Measurements from ENCODE around the gene POLR2A. TPM values are rescaled to one million over a fixed set of nuclear protein-coding genes. Genes with fewer than 3 reads are reported as not detected.

The POLR2A gene
- total RNA-seq, 4 donors from 2014 or later = 41.0 to 55.3 (median 47.3) TPM

DNA sequence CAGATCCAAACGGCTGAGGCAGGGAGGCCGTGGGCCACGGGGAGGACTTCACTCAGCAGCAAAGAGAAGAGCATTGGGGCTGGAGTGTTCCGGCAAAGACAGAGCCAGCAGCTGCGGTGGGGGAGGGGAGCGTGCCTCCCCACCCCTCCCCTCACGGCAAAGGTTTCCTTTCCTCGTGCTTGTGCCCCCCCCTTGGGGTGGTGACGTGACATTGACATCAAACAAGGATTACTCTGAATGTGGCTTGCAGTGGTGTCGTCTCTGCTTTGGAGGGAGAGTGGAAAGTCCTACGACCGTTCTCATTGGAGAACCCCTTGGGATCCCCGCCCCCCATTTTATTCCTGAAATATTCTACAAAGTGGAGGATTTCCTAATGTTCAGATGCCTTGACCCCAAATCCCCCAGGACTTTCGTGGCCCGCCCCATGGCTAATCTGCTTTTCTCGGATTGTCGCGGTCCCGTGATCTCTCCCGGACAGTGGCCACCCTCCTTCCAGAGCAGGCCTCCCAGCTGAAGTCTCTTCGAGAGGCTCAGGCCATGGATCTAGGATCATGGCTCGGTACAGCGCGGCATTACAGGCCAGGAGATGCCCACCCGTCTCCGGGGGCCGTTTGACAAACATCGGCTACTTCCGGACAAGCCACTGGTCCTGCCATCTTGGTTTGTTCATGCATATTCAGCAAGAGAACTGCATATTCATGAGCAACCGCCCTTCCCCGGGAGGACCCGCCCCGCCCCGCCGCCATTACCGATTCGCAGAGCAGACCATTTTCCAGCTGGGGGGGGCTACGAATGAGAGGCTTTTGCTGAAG is 705 bp upstream of the POLR2A start:
- Histone ChIP-seq H3K4me3 (peak overlapping the region; percentile 50 to 74), H3K36me3 (no peaks in the 10 kb centered on the region), H3K27ac (peak overlapping the region; percentile 89 to 100 (median 98)), H3K4me1 (peaks cover 2 to 76% (median 31%) of the 10 kb centered on the region in 3 donors), H3K27me3 (no peaks in the 10 kb centered on the region), H3K9me3 (no peaks in the 10 kb centered on the region)
- peak; percentile 76 for ATAC-seq
- 0% methylated on average over 3 to 6 of the region's 38 CpGs for WGBS, 2 donors (ENCODE audit: low coverage in 1 of 2)
- TF ChIP-seq POLR2AphosphoS5 (IDR thresholded peaks at IDR 0.05) (peak; percentile 78), EP300 (IDR thresholded peaks at IDR 0.05) (no peak), POLR2A (IDR thresholded peaks at IDR 0.05) (peak; percentile 12 to 15), CTCF (IDR thresholded peaks at IDR 0.05) (no peak)

DNA sequence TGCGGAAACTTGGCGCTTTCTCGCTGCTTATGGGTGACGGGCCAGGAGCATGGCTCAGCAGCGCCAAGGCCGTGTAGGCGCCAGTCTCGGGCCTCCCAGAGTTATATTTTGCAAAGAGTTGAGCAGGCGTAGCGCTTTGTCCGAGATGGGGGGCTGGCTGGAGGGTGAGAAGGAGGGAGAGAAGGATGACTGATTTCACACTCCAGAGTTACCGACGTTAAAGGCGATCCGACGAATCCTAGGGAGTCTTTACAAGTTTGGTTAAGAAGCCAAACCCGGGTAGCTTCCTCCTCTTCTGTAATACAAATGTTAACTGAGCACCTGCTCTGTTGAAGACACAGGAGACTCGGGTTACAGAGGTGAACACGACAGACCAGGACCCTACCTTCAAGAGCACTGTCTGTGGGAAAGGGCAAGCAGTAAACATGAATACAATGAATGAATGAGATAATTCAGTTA is 782 bp downstream of the POLR2A start:
- 0% methylated on average over 4 to 9 of the region's 19 CpGs for WGBS, 2 donors (ENCODE audit: low coverage in 1 of 2)
- Histone ChIP-seq H3K9me3 (no peaks in the 10 kb centered on the region), H3K36me3 (no peaks in the 10 kb centered on the region), H3K27ac (peak overlapping the region; percentile 29 to 100 (median 98)), H3K27me3 (no peaks in the 10 kb centered on the region), H3K4me3 (peak overlapping the region; percentile 35 to 74), H3K4me1 (peaks cover 2 to 84% (median 28%) of the 10 kb centered on the region in 3 donors)
- no peak for ATAC-seq
- peak in 2 of 4 experiments; percentile 25 to 56 for TF ChIP-seq CTCF (IDR thresholded peaks at IDR 0.05)
- no peak for TF ChIP-seq POLR2AphosphoS5 (IDR thresholded peaks at IDR 0.05)
- TF ChIP-seq EP300 (IDR thresholded peaks at IDR 0.05) = no peak
- no peak for TF ChIP-seq POLR2A (IDR thresholded peaks at IDR 0.05)

DNA sequence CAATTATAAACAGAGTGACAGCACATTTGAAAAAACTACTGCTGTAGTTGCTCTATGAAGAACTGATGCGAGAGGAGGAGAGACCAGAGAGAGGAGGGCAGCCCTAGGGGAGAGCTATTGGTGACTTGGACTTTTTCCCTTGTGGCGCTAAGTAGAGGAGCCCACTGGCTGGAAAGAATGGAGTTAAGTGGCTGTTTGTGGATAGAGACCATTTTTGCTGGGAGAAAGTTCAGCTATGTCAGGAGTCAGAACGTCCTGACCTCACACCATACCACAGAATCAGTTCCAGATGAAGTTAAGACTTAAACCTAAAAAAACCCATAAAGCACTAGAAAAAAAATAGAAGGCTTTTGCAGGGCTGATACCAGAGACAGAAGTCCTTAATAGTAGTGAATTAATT is 2.0 kb downstream of the POLR2A start:
- 14 to 56% methylated on average over 2 to 3 of the region's 3 CpGs for WGBS, 2 donors (ENCODE audit: low coverage in 1 of 2)
- Histone ChIP-seq H3K27me3 (no peaks in the 10 kb centered on the region), H3K9me3 (no peaks in the 10 kb centered on the region), H3K4me3 (peak overlapping the region in 1 of 2 donors; percentile 74), H3K4me1 (peaks cover 2 to 81% (median 25%) of the 10 kb centered on the region in 3 donors), H3K36me3 (peaks cover 0 to 2% of the 10 kb centered on the region in 2 donors), H3K27ac (peak overlapping the region in 3 of 4 donors; percentile 19 to 100 (median 99))
- no peak for ATAC-seq
- TF ChIP-seq EP300 (IDR thresholded peaks at IDR 0.05) (no peak), CTCF (IDR thresholded peaks at IDR 0.05) (no peak), POLR2A (IDR thresholded peaks at IDR 0.05) (no peak), POLR2AphosphoS5 (IDR thresholded peaks at IDR 0.05) (no peak)

DNA sequence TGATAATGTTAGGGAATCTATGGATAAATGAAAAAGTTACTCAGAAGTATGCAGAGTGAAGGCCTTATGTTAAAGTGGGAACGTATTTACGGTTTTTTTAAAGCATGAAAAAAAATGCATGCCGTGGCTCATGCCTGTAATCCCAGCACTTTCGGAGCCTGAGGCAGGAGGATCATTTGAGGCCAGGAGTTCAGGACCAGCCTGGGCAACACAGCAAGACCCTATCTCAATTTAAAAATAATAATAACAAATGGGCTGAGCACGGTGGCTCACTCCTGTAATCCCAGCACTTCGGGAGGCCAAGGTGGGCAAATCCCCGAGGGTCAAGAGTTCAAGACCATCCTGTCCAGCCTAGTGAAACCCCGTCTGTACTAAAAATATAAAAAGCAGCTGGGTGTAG is 6.0 kb downstream of the POLR2A start:
- ATAC-seq = no peak
- no peaks in the 10 kb centered on the region for H3K27me3 ChIP-seq
- peaks cover 0 to 13% of the 10 kb centered on the region in 2 donors for H3K36me3 ChIP-seq
- H3K9me3 ChIP-seq = no peaks in the 10 kb centered on the region
- H3K4me3 ChIP-seq = no peak overlapping the region
- 70% methylated on average over 6 to 8 of the region's 8 CpGs for WGBS, 2 donors (ENCODE audit: low coverage in 1 of 2)
- peaks cover 2 to 80% (median 22%) of the 10 kb centered on the region in 3 donors for H3K4me1 ChIP-seq
- TF ChIP-seq EP300 (IDR thresholded peaks at IDR 0.05) = no peak
- TF ChIP-seq POLR2AphosphoS5 (IDR thresholded peaks at IDR 0.05) = no peak
- no peak for TF ChIP-seq POLR2A (IDR thresholded peaks at IDR 0.05)
- no peak for TF ChIP-seq CTCF (IDR thresholded peaks at IDR 0.05)
- no peak overlapping the region for H3K27ac ChIP-seq

Measured in gastroesophageal sphincter (tissue), 4 donors.